HEK293 (cell line): ENCODE measurements around the gene KATNAL2.

Source experiments
- CTCF ChIA-PET: fragments of 350-600 bp; formaldehyde crosslinking; extraction: SDS; loops from one replicate; lab custom pipeline; 2021; ENCODE audit warnings: antibody characterized with exemption; lab: Yijun Ruan, JAX
- POLR2A ChIA-PET: fragments of 300-600 bp; formaldehyde crosslinking; extraction: SDS; loops from one replicate; lab custom pipeline; 2020; ENCODE audit warnings: antibody characterized with exemption, inconsistent platforms; lab: Yijun Ruan, JAX
- H3K27ac ChIP-seq: fragments of 200-500 bp; sonication (Bioruptor generic); 2 replicates; pipeline ENCODE4 v1.5.1; 2014; ENCODE audit warnings: low read depth, low read length, control low read depth, inconsistent platforms; ENCODE audit errors: extremely low read depth
- H3K36me3 ChIP-seq, 2 experiments: fragments of 200-500 bp in 1 of 2; sonication (Bioruptor generic) in 1 of 2; 1 replicate in 1 of 2; 2 replicates in 1 of 2; pipeline ENCODE4 v1.5.1; 2014 to 2017; ENCODE audit warnings: inconsistent platforms in 2 of 2, low read length in 2 of 2; ENCODE audit not compliant: control insufficient read depth in 2 of 2, insufficient read depth in 1 of 2
- H3K4me1 ChIP-seq: fragments of 200-500 bp; sonication (Bioruptor generic); 2 replicates; pipeline ENCODE4 v1.5.1; 2014; ENCODE audit warnings: mild to moderate bottlenecking, low read length, inconsistent platforms; ENCODE audit not compliant: control insufficient read depth, insufficient read depth
- H3K4me3 ChIP-seq: 2 replicates; pipeline ENCODE4 v1.5.1; 2011; ENCODE audit warnings: low read depth, mild to moderate bottlenecking, control low read depth, low read length, moderate library complexity
- H3K9me3 ChIP-seq: fragments of 200-500 bp; sonication (Bioruptor generic); 2 replicates; pipeline ENCODE4 v1.5.1; 2014; ENCODE audit warnings: low read depth, low read length, inconsistent platforms; ENCODE audit not compliant: control insufficient read depth, insufficient read depth
- AEBP2 ChIP-seq: fragments of 450-650 bp; formaldehyde crosslinking; IDR thresholded peaks from 2 replicates; pipeline ENCODE4 v1.5.1; 2016; ENCODE audit warnings: missing biosample characterization, missing genetic modification characterization, borderline replicate concordance
- BCL11B ChIP-seq: fragments of 450-650 bp; formaldehyde crosslinking; IDR thresholded peaks from 2 replicates; pipeline ENCODE4 v1.5.1; 2016; ENCODE audit warnings: low read depth, missing biosample characterization, missing genetic modification characterization
- GLIS2 ChIP-seq: fragments of 450-650 bp; formaldehyde crosslinking; IDR thresholded peaks from 2 replicates; pipeline ENCODE4 v1.5.1; 2016; ENCODE audit warnings: missing biosample characterization, missing genetic modification characterization
- KLF17 ChIP-seq: fragments of 450-650 bp; formaldehyde crosslinking; IDR thresholded peaks from 2 replicates; pipeline ENCODE4 v1.5.1; 2016; ENCODE audit warnings: missing biosample characterization, missing genetic modification characterization
- PATZ1 ChIP-seq: fragments of 450-650 bp; formaldehyde crosslinking; IDR thresholded peaks from 2 replicates; pipeline ENCODE4 v1.5.1; 2016; ENCODE audit warnings: missing biosample characterization, missing genetic modification characterization
- TCF7L2 ChIP-seq: IDR thresholded peaks from 2 replicates; pipeline ENCODE4 v1.6.1; 2011; ENCODE audit warnings: low read depth, mild to moderate bottlenecking, inconsistent platforms, low read length, moderate library complexity, borderline replicate concordance
- ZBTB7A ChIP-seq: fragments of 450-650 bp; formaldehyde crosslinking; IDR thresholded peaks from 2 replicates; pipeline ENCODE4 v1.5.1; 2016; ENCODE audit warnings: low read depth, missing biosample characterization, missing genetic modification characterization
- ZNF10 ChIP-seq: fragments of 450-650 bp; formaldehyde crosslinking; IDR thresholded peaks from 2 replicates; pipeline ENCODE4 v1.5.1; 2017; ENCODE audit warnings: missing biosample characterization, missing genetic modification characterization
- ZNF114 ChIP-seq: fragments of 450-650 bp; formaldehyde crosslinking; IDR thresholded peaks from 2 replicates; pipeline ENCODE4 v1.5.0; 2017; ENCODE audit warnings: missing biosample characterization, missing genetic modification characterization
- ZNF174 ChIP-seq: fragments of 450-650 bp; formaldehyde crosslinking; IDR thresholded peaks from 2 replicates; pipeline ENCODE4 v1.5.0; 2017; ENCODE audit warnings: missing biosample characterization, mild to moderate bottlenecking, missing genetic modification characterization
- ZNF211 ChIP-seq: fragments of 450-650 bp; formaldehyde crosslinking; IDR thresholded peaks from 2 replicates; pipeline ENCODE4 v1.5.1; 2016; ENCODE audit warnings: low read depth, missing biosample characterization, missing genetic modification characterization
- ZNF223 ChIP-seq: fragments of 450-650 bp; formaldehyde crosslinking; IDR thresholded peaks from 2 replicates; pipeline ENCODE4 v1.5.1; 2016; ENCODE audit warnings: missing biosample characterization, missing genetic modification characterization
- ZNF23 ChIP-seq: fragments of 450-650 bp; formaldehyde crosslinking; IDR thresholded peaks from 2 replicates; pipeline ENCODE4 v1.5.1; 2016; ENCODE audit warnings: missing biosample characterization, missing genetic modification characterization, borderline replicate concordance
- ZNF391 ChIP-seq: fragments of 450-650 bp; formaldehyde crosslinking; IDR thresholded peaks from 2 replicates; pipeline ENCODE4 v1.5.1; 2016; ENCODE audit warnings: low read depth, missing biosample characterization, missing genetic modification characterization, borderline replicate concordance
- ZNF48 ChIP-seq: fragments of 450-650 bp; formaldehyde crosslinking; IDR thresholded peaks from 2 replicates; pipeline ENCODE4 v1.5.1; 2016; ENCODE audit warnings: missing biosample characterization, missing genetic modification characterization
- ZNF513 ChIP-seq: fragments of 450-650 bp; IDR thresholded peaks from 2 replicates; pipeline ENCODE4 v1.5.1; 2018; ENCODE audit warnings: missing biosample characterization, missing genetic modification characterization
- ZNF530 ChIP-seq: fragments of 450-650 bp; formaldehyde crosslinking; IDR thresholded peaks from 2 replicates; pipeline ENCODE4 v1.5.1; 2016; ENCODE audit warnings: low read depth, missing biosample characterization, missing genetic modification characterization
- ZNF555 ChIP-seq: fragments of 450-650 bp; formaldehyde crosslinking; conservative IDR thresholded peaks from 2 replicates; pipeline ENCODE4 v1.5.1; 2017; ENCODE audit warnings: missing biosample characterization, mild to moderate bottlenecking, missing genetic modification characterization, inconsistent platforms
- ZNF624 ChIP-seq: fragments of 450-650 bp; formaldehyde crosslinking; IDR thresholded peaks from 2 replicates; pipeline ENCODE4 v1.5.1; 2017; ENCODE audit warnings: missing biosample characterization, missing genetic modification characterization
- ZNF677 ChIP-seq: fragments of 450-650 bp; IDR thresholded peaks from 2 replicates; pipeline ENCODE4 v1.5.0; 2018; ENCODE audit warnings: missing biosample characterization, mild to moderate bottlenecking, missing genetic modification characterization, moderate library complexity
- ZNF701 ChIP-seq: fragments of 450-650 bp; formaldehyde crosslinking; IDR thresholded peaks from 2 replicates; pipeline ENCODE4 v1.5.1; 2016; ENCODE audit warnings: missing biosample characterization, missing genetic modification characterization
- ZNF843 ChIP-seq: fragments of 450-650 bp; formaldehyde crosslinking; IDR thresholded peaks from 2 replicates; pipeline ENCODE4 v1.5.1; 2016; ENCODE audit warnings: missing biosample characterization, missing genetic modification characterization
- ZXDB ChIP-seq: fragments of 450-650 bp; formaldehyde crosslinking; IDR thresholded peaks from 2 replicates; pipeline ENCODE4 v1.5.1; 2016; ENCODE audit warnings: missing biosample characterization, missing genetic modification characterization

KATNAL2 gene

GRCh38 chr18:46939998-46940571 lies 22.7 kb downstream of the KATNAL2 start:
- POLR2A ChIA-PET, result interaction anchor here (1.4 kb wide), 1 partner anchor 22 kb away, joined by 6 read pairs; the partner anchor contains the start of genes KATNAL2 and PIAS2
- CTCF ChIA-PET, result interaction anchor here (2.2 kb wide), 1 partner anchor 10 kb away, joined by 18 read pairs; no protein-coding TSS in a partner anchor
- Histone ChIP-seq H3K4me1 (no peaks in the 10 kb centered on the region), H3K36me3 (no peaks in the 10 kb centered on the region), H3K4me3 (no peak overlapping the region), H3K27ac (no peak overlapping the region), H3K9me3 (no peaks in the 10 kb centered on the region)
- TF ChIP-seq ZBTB7A (tag by site-specific recombination) (no peak), ZNF211 (tag by site-specific recombination) (no peak), ZNF391 (tag by site-specific recombination) (no peak)

- no peak overlapping the region for H3K27ac ChIP-seq
- ChIA-PET CTCF (interaction anchor here (0.8 kb wide), 1 partner anchor 8 kb away, joined by 4 read pairs; no protein-coding TSS in a partner anchor), POLR2A (no interaction called here)
- H3K4me3 ChIP-seq, result no peak overlapping the region
- H3K9me3 ChIP-seq, result no peaks in the 10 kb centered on the region
- no peaks in the 10 kb centered on the region for H3K36me3 ChIP-seq
- H3K4me1 ChIP-seq, result no peaks in the 10 kb centered on the region
- TF ChIP-seq ZNF10 (tag by site-specific recombination) (no peak), ZNF555 (tag by site-specific recombination) (no peak), ZNF701 (tag by site-specific recombination) (no peak), ZNF624 (tag by site-specific recombination) (no peak), ZNF174 (tag by site-specific recombination) (no peak), ZXDB (no peak), PATZ1 (tag by site-specific recombination) (no peak), ZNF677 (no peak), GLIS2 (no peak), KLF17 (tag by site-specific recombination) (no peak), ZNF513 (no peak), ZNF530 (tag by site-specific recombination) (no peak), ZNF114 (tag by site-specific recombination) (no peak), BCL11B (no peak), AEBP2 (tag by site-specific recombination) (no peak), ZNF48 (no peak), ZNF843 (tag by site-specific recombination) (no peak), ZNF223 (tag by site-specific recombination) (no peak), ZNF23 (tag by site-specific recombination) (no peak), TCF7L2 (no peak)
These were observed 25.2 kb downstream of the KATNAL2 start for GRCh38 chr18:46942646-46943045.
